Loucy (cell line): ENCODE results near the gene NKG7.

Experiments used
- CTCF ChIP-seq: fragments of 200-600 bp; sonication (generic); conservative IDR thresholded peaks from 2 replicates; pipeline ENCODE4 v1.5.1; 2014; ENCODE audit warnings: mild to moderate bottlenecking, antibody characterized with exemption, low read length
- EZH2phosphoT487 ChIP-seq: fragments of 200-600 bp; IDR thresholded peaks from 2 replicates; pipeline ENCODE4 v1.6.1; 2018; ENCODE audit warnings: antibody characterized with exemption, mild to moderate bottlenecking, moderate library complexity, borderline replicate concordance

- TF ChIP-seq CTCF = no peak
- no peak for TF ChIP-seq EZH2phosphoT487
Measured at GRCh38 chr19:51331193-51331592, 41.3 kb downstream of the NKG7 start.
